GM19455 (cell line): ENCODE results near the gene RELB.
A peak's percentile ranks its signal among the peaks of the same experiment; 100 is the strongest.

Source experiments
- ATAC-seq: cut with Tn5 transposase; IDR thresholded peaks from one replicate; pipeline ENCODE4 v1.9.1; 2021; ENCODE audit not compliant: unreplicated experiment

RELB gene

GRCh38 chr19:45021971-45022370, 20.7 kb downstream of the RELB start:
- ATAC-seq: no peak

GRCh38 chr19:45023048-45023447, 21.8 kb downstream of the RELB start:
- ATAC-seq: no peak

GRCh38 chr19:45025264-45025663, 24.0 kb downstream of the RELB start:
- ATAC-seq: no peak

- ATAC-seq: no peak
Observed at GRCh38 chr19:45027371-45027770, 26.1 kb downstream of the RELB start.

- ATAC-seq: no peak
Observed at GRCh38 chr19:45030825-45031224, 29.6 kb downstream of the RELB start.

GRCh38 chr19:45032421-45032820, 31.2 kb downstream of the RELB start:
- no peak for ATAC-seq

- ATAC-seq: no peak
Observed at GRCh38 chr19:45035755-45036154, 34.5 kb downstream of the RELB start.

- no peak for ATAC-seq
Observed at GRCh38 chr19:45037393-45038169, 36.3 kb downstream of the RELB start.

GRCh38 chr19:45038931-45039893, 37.9 kb downstream of the RELB start, which contains the start of gene CLASRP:
Gene CLASRP, plus strand, starts transcription at chr19:45039045. Its CDS starts 1,168 bp downstream, at chr19:45040213.
- ATAC-seq: peak; percentile 75

GRCh38 chr19:45040059-45040771, 39.0 kb downstream of the RELB start:
- ATAC-seq: no peak

- no peak for ATAC-seq
Observed at GRCh38 chr19:45041125-45041524, 39.9 kb downstream of the RELB start.

- no peak for ATAC-seq
Observed at GRCh38 chr19:45045671-45046353, 44.5 kb downstream of the RELB start.

GRCh38 chr19:45046355-45046754, 45.1 kb downstream of the RELB start:
- ATAC-seq: no peak

GRCh38 chr19:45047188-45047797, 46.0 kb downstream of the RELB start:
- ATAC-seq: no peak

- ATAC-seq: no peak
Observed at GRCh38 chr19:45049073-45049736, 47.9 kb downstream of the RELB start.

- no peak for ATAC-seq
Observed at GRCh38 chr19:45050036-45050435, 48.8 kb downstream of the RELB start.

GRCh38 chr19:45051929-45052579, 50.8 kb downstream of the RELB start:
- ATAC-seq: no peak

- ATAC-seq: no peak
Observed at GRCh38 chr19:45056831-45057230, 55.6 kb downstream of the RELB start.

- no peak for ATAC-seq
Observed at GRCh38 chr19:45057444-45057843, 56.2 kb downstream of the RELB start.
